OCI-LY1 (cell line): ENCODE results near the gene PTPRG.

Source experiments
- EZH2 ChIP-seq: fragments of 200-600 bp; sonication (generic), shearing (Covaris generic); IDR thresholded peaks from 2 replicates; pipeline ENCODE4 v1.8.0; 2017; ENCODE audit warnings: borderline replicate concordance, mixed run types, mild to moderate bottlenecking, antibody characterized with exemption, low read length, moderate library complexity, mixed read lengths
- TF ChIP-seq, protein P1 (sequence below): fragments of 200-600 bp; sonication (generic), shearing (Covaris generic); IDR thresholded peaks from 2 replicates; pipeline ENCODE4 v1.5.1; 2017; ENCODE audit warnings: mild to moderate bottlenecking, antibody characterized with exemption, low read length, moderate library complexity, mixed read lengths

- TF ChIP-seq, protein P1, sequence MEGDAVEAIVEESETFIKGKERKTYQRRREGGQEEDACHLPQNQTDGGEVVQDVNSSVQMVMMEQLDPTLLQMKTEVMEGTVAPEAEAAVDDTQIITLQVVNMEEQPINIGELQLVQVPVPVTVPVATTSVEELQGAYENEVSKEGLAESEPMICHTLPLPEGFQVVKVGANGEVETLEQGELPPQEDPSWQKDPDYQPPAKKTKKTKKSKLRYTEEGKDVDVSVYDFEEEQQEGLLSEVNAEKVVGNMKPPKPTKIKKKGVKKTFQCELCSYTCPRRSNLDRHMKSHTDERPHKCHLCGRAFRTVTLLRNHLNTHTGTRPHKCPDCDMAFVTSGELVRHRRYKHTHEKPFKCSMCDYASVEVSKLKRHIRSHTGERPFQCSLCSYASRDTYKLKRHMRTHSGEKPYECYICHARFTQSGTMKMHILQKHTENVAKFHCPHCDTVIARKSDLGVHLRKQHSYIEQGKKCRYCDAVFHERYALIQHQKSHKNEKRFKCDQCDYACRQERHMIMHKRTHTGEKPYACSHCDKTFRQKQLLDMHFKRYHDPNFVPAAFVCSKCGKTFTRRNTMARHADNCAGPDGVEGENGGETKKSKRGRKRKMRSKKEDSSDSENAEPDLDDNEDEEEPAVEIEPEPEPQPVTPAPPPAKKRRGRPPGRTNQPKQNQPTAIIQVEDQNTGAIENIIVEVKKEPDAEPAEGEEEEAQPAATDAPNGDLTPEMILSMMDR = no peak
- TF ChIP-seq EZH2 = no peak
Observed at GRCh38 chr3:61884794-61885193, 323.4 kb downstream of the PTPRG start.
